ENCODE data around the gene ANXA4. TPM values are rescaled to one million over a fixed set of nuclear protein-coding genes. Genes with fewer than 3 reads are reported as not detected.

The ANXA4 gene
- total RNA-seq, 4 donors from 2014 or later = 24.8 to 66.4 (median 43.6) TPM

- 53 to 66% methylated on average over 9 to 12 of the region's 12 CpGs for WGBS, 2 donors
- H3K27ac ChIP-seq = no peak overlapping the region
- peaks cover 0 to 51% (median 13%) of the 10 kb centered on the region in 3 donors for H3K4me1 ChIP-seq
- H3K9me3 ChIP-seq = no peaks in the 10 kb centered on the region
- no peak for DNase-seq
- H3K36me3 ChIP-seq = no peaks in the 10 kb centered on the region
- H3K4me3 ChIP-seq = no peak overlapping the region
- TF ChIP-seq POLR2A (IDR thresholded peaks at IDR 0.05) (no peak), CTCF (IDR thresholded peaks at IDR 0.05) (no peak)
- intact Hi-C loops (cut with DNase I) = no loop called here
- H3K27me3 ChIP-seq = no peaks in the 10 kb centered on the region
These were observed 46.8 kb upstream of the ANXA4 start for GRCh38 chr2:69694894-69695849.

- TF ChIP-seq POLR2A (IDR thresholded peaks at IDR 0.05) (no peak), CTCF (IDR thresholded peaks at IDR 0.05) (no peak)
- intact Hi-C loops (cut with DNase I) = no loop called here
- Histone ChIP-seq H3K27me3 (no peaks in the 10 kb centered on the region), H3K9me3 (no peaks in the 10 kb centered on the region), H3K36me3 (no peaks in the 10 kb centered on the region), H3K4me3 (no peak overlapping the region), H3K4me1 (peaks cover 0 to 56% (median 13%) of the 10 kb centered on the region in 3 donors), H3K27ac (no peak overlapping the region)
- WGBS, 2 donors = 75 to 86% methylated on average over 2 of the region's 2 CpGs
- DNase-seq = no peak
These were observed 46.1 kb upstream of the ANXA4 start for GRCh38 chr2:69695850-69696216.

- Histone ChIP-seq H3K27ac (no peak overlapping the region), H3K27me3 (no peaks in the 10 kb centered on the region), H3K9me3 (no peaks in the 10 kb centered on the region), H3K4me3 (no peak overlapping the region), H3K36me3 (no peaks in the 10 kb centered on the region), H3K4me1 (peaks cover 0 to 48% (median 11%) of the 10 kb centered on the region in 3 donors)
- intact Hi-C loops (cut with DNase I) = no loop called here
- TF ChIP-seq POLR2A (IDR thresholded peaks at IDR 0.05) (no peak), CTCF (IDR thresholded peaks at IDR 0.05) (no peak)
- DNase-seq = no peak
- WGBS, 2 donors = 60 to 86% methylated on average over 5 of the region's 5 CpGs
These were observed 41.6 kb upstream of the ANXA4 start for GRCh38 chr2:69700381-69700780.

GRCh38 chr2:69701100-69701945 is 40.6 kb upstream of the ANXA4 start:
- peak overlapping the region in 3 of 4 donors; percentile 14 to 38 (median 32) for H3K27ac ChIP-seq
- H3K9me3 ChIP-seq = no peaks in the 10 kb centered on the region
- H3K4me3 ChIP-seq = no peak overlapping the region
- TF ChIP-seq POLR2A (IDR thresholded peaks at IDR 0.05) (no peak), CTCF (IDR thresholded peaks at IDR 0.05) (no peak)
- intact Hi-C loops (cut with DNase I) = no loop called here
- H3K36me3 ChIP-seq = no peaks in the 10 kb centered on the region
- DNase-seq = no peak
- WGBS, 2 donors = 38 to 49% methylated on average over 9 of the region's 9 CpGs
- no peaks in the 10 kb centered on the region for H3K27me3 ChIP-seq
- peaks cover 0 to 47% (median 9%) of the 10 kb centered on the region in 3 donors for H3K4me1 ChIP-seq

GRCh38 chr2:69703189-69703588 is 38.7 kb upstream of the ANXA4 start:
- Histone ChIP-seq H3K27ac (no peak overlapping the region), H3K36me3 (no peaks in the 10 kb centered on the region), H3K4me3 (no peak overlapping the region), H3K9me3 (no peaks in the 10 kb centered on the region), H3K27me3 (no peaks in the 10 kb centered on the region), H3K4me1 (peaks cover 0 to 36% (median 9%) of the 10 kb centered on the region in 3 donors)
- intact Hi-C loops (cut with DNase I) = no loop called here
- 50 to 58% methylated on average over 3 of the region's 3 CpGs for WGBS, 2 donors
- no peak for TF ChIP-seq POLR2A (IDR thresholded peaks at IDR 0.05)
- TF ChIP-seq CTCF (IDR thresholded peaks at IDR 0.05) = no peak
- no peak for DNase-seq

All from esophagus squamous epithelium (tissue), 5 donors.